Transverse colon (tissue), 4 donors: ENCODE results near the gene PLGRKT.

Experiments used
- CTCF ChIP-seq, 5 experiments: fragments of 200-600 bp in 3 of 5; fragments of 450-650 bp in 2 of 5; sonication (generic) in 3 of 5; IDR thresholded peaks; 1 replicate in 2 of 5; 2 replicates in 3 of 5; pipeline ENCODE4 v1.5.1; 2016 to 2017; ENCODE audit warnings: antibody characterized with exemption in 5 of 5, inconsistent platforms in 3 of 5, mild to moderate bottlenecking in 2 of 5, moderate library complexity in 1 of 5
- EP300 ChIP-seq: sonication (generic); formaldehyde crosslinking; IDR thresholded peaks from one replicate; pipeline ENCODE4 v1.6.1; 2017; ENCODE audit warnings: antibody characterized with exemption, low read depth
- POLR2A ChIP-seq: fragments of 450-650 bp; IDR thresholded peaks from one replicate; pipeline ENCODE4 v1.6.1; 2016; ENCODE audit warnings: antibody characterized with exemption, mild to moderate bottlenecking, moderate library complexity
- POLR2AphosphoS5 ChIP-seq, 3 donors: sonication (generic); formaldehyde crosslinking; IDR thresholded peaks; one replicate each; pipeline ENCODE4 v1.6.1; 2016; ENCODE audit warnings: antibody characterized with exemption in 3 of 3

GRCh38 chr9:5326893-5327548, 110.7 kb downstream of the PLGRKT start:
- TF ChIP-seq CTCF (IDR thresholded peaks at IDR 0.05) (no peak), POLR2A (no peak), EP300 (no peak), POLR2AphosphoS5 (IDR thresholded peaks at IDR 0.05) (no peak)
